GM18511 (cell line): Measurements from ENCODE around the gene ENO3.
A peak's percentile ranks its signal among the peaks of the same experiment; 100 is the strongest.

Source experiments
- ATAC-seq: cut with Tn5 transposase; IDR thresholded peaks from one replicate; pipeline ENCODE4 v1.9.1; 2021; ENCODE audit warnings: mild to moderate bottlenecking, moderate library complexity; ENCODE audit not compliant: unreplicated experiment

Gene ENO3

GRCh38 chr17:4949321-4950074, 1.4 kb upstream of the ENO3 start:
- peak; percentile 35 for ATAC-seq

GRCh38 chr17:4950075-4950745, 709 bp upstream of the ENO3 start:
- ATAC-seq = peak; percentile 14

GRCh38 chr17:4951486-4951885, 567 bp downstream of the ENO3 start:
- no peak for ATAC-seq

- no peak for ATAC-seq
Measured at GRCh38 chr17:4953451-4953961, 2.6 kb downstream of the ENO3 start.

GRCh38 chr17:4955091-4955490, 4.2 kb downstream of the ENO3 start:
- ATAC-seq = no peak

GRCh38 chr17:4956493-4957061, 5.7 kb downstream of the ENO3 start:
- ATAC-seq = no peak

- no peak for ATAC-seq
Measured at GRCh38 chr17:4958102-4958501, 7.2 kb downstream of the ENO3 start.

- ATAC-seq = no peak
Measured at GRCh38 chr17:4959261-4959965, 8.5 kb downstream of the ENO3 start.

- no peak for ATAC-seq
Measured at GRCh38 chr17:4960279-4960922, 9.5 kb downstream of the ENO3 start.

- no peak for ATAC-seq
Measured at GRCh38 chr17:4965311-4965986, 14.5 kb downstream of the ENO3 start.

GRCh38 chr17:4966844-4967538, 16.1 kb downstream of the ENO3 start:
- peak; percentile 85 for ATAC-seq

GRCh38 chr17:4967539-4968485, 16.9 kb downstream of the ENO3 start, which contains the start of gene SPAG7:
TSS of gene SPAG7 (minus strand) at chr17:4967817. CDS start at chr17:4967804, 13 bp downstream.
- ATAC-seq = peak; percentile 67

GRCh38 chr17:4968486-4969046, 17.6 kb downstream of the ENO3 start:
- ATAC-seq = no peak

GRCh38 chr17:4969047-4969550, 18.2 kb downstream of the ENO3 start:
- ATAC-seq = no peak

GRCh38 chr17:4969551-4970173, 18.7 kb downstream of the ENO3 start:
- no peak for ATAC-seq

- ATAC-seq = no peak
Measured at GRCh38 chr17:4970273-4970672, 19.4 kb downstream of the ENO3 start.

- ATAC-seq = no peak
Measured at GRCh38 chr17:4971826-4972225, 20.9 kb downstream of the ENO3 start.
